ENCODE data around the gene MCTP1.

- no peak for TF ChIP-seq POLR2A (IDR thresholded peaks at IDR 0.05; ENCODE audit: low read depth, low read length)
- no peak for TF ChIP-seq POLR2AphosphoS5 (IDR thresholded peaks at IDR 0.05; ENCODE audit: low read depth, low read length)
- TF ChIP-seq TAF1 (IDR thresholded peaks at IDR 0.05; ENCODE audit: borderline replicate concordance, low read depth, low read length): no peak
Measured at GRCh38 chr5:94855543-94855942, 429.4 kb downstream of the MCTP1 start.
